SKM-1 (cell line): ENCODE data around the gene OMP.
A peak's percentile ranks its signal among the peaks of the same experiment; 100 is the strongest.

Experiments
- DNase-seq: peaks from one replicate; lab custom pipeline; 2025; ENCODE audit not compliant: unreplicated experiment; lab: John Stamatoyannopoulos, UW

OMP gene

DNA sequence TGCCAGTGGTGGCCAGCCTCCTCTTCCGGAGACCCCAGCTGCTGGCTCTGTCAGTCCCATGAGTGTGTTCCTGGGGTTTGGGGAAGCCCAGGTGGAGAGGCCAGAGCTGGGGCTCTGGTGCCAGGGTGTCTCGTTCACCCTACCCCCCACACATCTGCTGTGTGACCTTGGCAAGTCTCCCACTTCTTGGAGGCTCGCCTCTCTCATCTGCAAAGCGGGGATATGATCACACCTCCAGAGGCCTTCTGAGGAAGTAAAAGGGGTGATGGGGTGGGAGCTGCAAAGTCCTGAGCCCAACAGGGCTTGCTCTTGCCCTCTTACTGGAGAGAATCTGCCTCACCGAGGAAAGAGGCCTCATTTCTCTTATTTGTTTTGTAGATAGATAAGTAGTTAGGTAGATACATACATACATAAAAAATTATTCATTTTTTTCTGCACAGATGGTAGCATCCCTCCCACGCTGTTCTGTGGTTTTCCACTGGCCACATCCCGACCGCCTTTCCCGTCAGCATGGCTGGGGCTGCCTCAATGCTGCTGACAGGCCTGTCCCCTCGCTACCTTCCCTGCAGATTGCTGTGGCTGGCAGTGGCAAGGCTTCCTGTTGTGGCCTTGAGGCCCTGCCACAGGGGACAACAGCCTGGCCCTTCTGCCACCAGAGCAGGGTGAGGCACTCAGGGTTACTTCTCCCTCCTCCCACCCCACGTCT is 49.3 kb downstream of the OMP start:
- DNase-seq, result peak; percentile 9

DNA sequence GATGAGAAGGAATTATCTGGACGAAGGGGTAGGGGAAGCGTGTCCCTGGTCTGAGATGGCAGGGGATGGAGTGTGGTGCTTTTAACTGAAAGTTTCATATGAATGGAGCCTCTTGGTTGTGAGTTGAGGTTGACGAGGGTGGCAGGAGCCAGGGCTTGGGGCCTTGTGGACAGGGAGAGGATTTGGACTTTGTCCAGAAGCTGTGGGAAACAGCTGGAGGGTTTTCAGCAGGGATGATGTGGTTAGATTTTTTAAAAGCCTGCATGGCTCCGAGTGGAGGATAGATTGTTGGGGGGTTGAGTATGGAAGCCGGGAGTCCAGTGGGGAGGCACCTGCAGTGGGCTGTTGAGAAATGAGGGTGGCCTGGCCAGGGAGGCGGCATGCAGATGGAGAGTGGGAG is 50.2 kb downstream of the OMP start:
- no peak for DNase-seq
